PC-3 (cell line): Measurements from ENCODE around the gene SEC14L3.

Source experiments
- CTCF ChIP-seq: fragments of 300-600 bp; sonication (generic); conservative IDR thresholded peaks from 2 replicates; pipeline ENCODE4 v1.5.1; 2017; ENCODE audit warnings: antibody characterized with exemption, low read depth, mild to moderate bottlenecking, low read length
- EZH2 ChIP-seq: fragments of 300-600 bp; sonication (generic); IDR thresholded peaks from one replicate; pipeline ENCODE4 v1.6.1; 2017; ENCODE audit warnings: antibody characterized with exemption, mild to moderate bottlenecking, low read length; ENCODE audit not compliant: unreplicated experiment
- EZH2phosphoT487 ChIP-seq: fragments of 300-600 bp; sonication (generic); IDR thresholded peaks from 2 replicates; pipeline ENCODE4 v1.6.1; 2018; ENCODE audit warnings: mild to moderate bottlenecking, antibody characterized with exemption, low read length, borderline replicate concordance

- TF ChIP-seq CTCF = no peak
- no peak for TF ChIP-seq EZH2
- no peak for TF ChIP-seq EZH2phosphoT487
These were observed 12.4 kb downstream of the SEC14L3 start for GRCh38 chr22:30459181-30460052.
